GM19463 (cell line): ENCODE measurements around the gene KCNIP4.

Experiments used
- ATAC-seq: cut with Tn5 transposase; IDR thresholded peaks from one replicate; pipeline ENCODE4 v1.9.1; 2021; ENCODE audit warnings: mild to moderate bottlenecking, moderate library complexity; ENCODE audit not compliant: unreplicated experiment

Gene KCNIP4

GRCh38 chr4:21768349-21769310, 179.9 kb downstream of the KCNIP4 start:
- ATAC-seq = peak; percentile 56

GRCh38 chr4:21765810-21766407, 182.7 kb downstream of the KCNIP4 start:
- ATAC-seq = peak; percentile 74

- ATAC-seq = no peak
These were observed 184.7 kb downstream of the KCNIP4 start for GRCh38 chr4:21763855-21764254.

GRCh38 chr4:21757248-21757647, 191.3 kb downstream of the KCNIP4 start:
- ATAC-seq = no peak

- no peak for ATAC-seq
These were observed 195.3 kb downstream of the KCNIP4 start for GRCh38 chr4:21753084-21753760.

GRCh38 chr4:21752616-21753015, 196.0 kb downstream of the KCNIP4 start:
- ATAC-seq = no peak

GRCh38 chr4:21749924-21750323, 198.6 kb downstream of the KCNIP4 start:
- no peak for ATAC-seq

GRCh38 chr4:21749412-21749811, 199.2 kb downstream of the KCNIP4 start:
- no peak for ATAC-seq

- no peak for ATAC-seq
These were observed 204.5 kb downstream of the KCNIP4 start for GRCh38 chr4:21744046-21744445.

- no peak for ATAC-seq
These were observed 206.2 kb downstream of the KCNIP4 start for GRCh38 chr4:21742326-21742725.

- ATAC-seq = no peak
These were observed 209.8 kb downstream of the KCNIP4 start for GRCh38 chr4:21738821-21739220.

- ATAC-seq = no peak
These were observed 212.7 kb downstream of the KCNIP4 start for GRCh38 chr4:21735866-21736265.

- no peak for ATAC-seq
These were observed 214.5 kb downstream of the KCNIP4 start for GRCh38 chr4:21733894-21734630.

GRCh38 chr4:21728304-21728703, 220.3 kb downstream of the KCNIP4 start:
- no peak for ATAC-seq

- ATAC-seq = no peak
These were observed 222.2 kb downstream of the KCNIP4 start for GRCh38 chr4:21726255-21726815.

- ATAC-seq = no peak
These were observed 226.3 kb downstream of the KCNIP4 start for GRCh38 chr4:21722157-21722839.

- ATAC-seq = no peak
These were observed 232.0 kb downstream of the KCNIP4 start for GRCh38 chr4:21716531-21716930.

GRCh38 chr4:21710179-21710835, 238.3 kb downstream of the KCNIP4 start:
- ATAC-seq = no peak

- ATAC-seq = no peak
These were observed 238.8 kb downstream of the KCNIP4 start for GRCh38 chr4:21709761-21710160.

- no peak for ATAC-seq
These were observed 239.5 kb downstream of the KCNIP4 start for GRCh38 chr4:21709031-21709430.
